Kidney capillary endothelial cell (primary cell): ENCODE data around the gene ST13.
"Not testable (repeated sequence)": the region's sequence is repeated elsewhere in the genome, so short reads cannot be mapped to it uniquely, and the experiment has no call there.

Experiments
- DNase-seq: peaks from one replicate; pipeline ENCODE4 v3.0.0-alpha.2; 2018; ENCODE audit warnings: low spot score

The ST13 gene

GRCh38 chr22:40856513-40857308, at the start of gene ST13, which contains the start of gene XPNPEP3:
Gene ST13, minus strand, starts transcription at chr22:40856639. Its CDS starts 99 bp downstream, at chr22:40856540.
Gene XPNPEP3, plus strand, starts transcription at chr22:40857148. Its CDS starts 34 bp downstream, at chr22:40857182.
- peak; percentile 91 for DNase-seq

DNA sequence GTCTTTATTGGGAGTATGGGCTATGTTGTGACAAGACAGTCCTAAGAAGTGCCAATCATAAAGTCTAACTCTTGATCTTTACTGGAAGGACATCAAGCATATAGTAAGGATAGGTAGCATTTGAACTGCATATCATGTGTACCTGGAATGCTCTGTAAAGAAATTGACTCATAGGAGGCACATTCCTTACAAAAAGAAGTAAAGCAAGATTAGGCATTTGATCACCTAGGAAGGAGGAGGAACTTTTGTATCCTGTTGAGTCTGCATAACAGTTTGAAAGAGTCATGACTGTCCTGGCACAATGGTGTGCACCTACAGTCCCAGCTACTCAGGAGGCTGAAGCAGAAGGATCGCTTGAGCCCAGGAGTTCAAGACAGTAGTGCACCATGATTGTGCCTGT, 47.7 kb upstream of the ST13 start:
- DNase-seq: no peak

GRCh38 chr22:40898850-40899357, 42.5 kb upstream of the ST13 start:
- DNase-seq: peak; percentile 53

DNA sequence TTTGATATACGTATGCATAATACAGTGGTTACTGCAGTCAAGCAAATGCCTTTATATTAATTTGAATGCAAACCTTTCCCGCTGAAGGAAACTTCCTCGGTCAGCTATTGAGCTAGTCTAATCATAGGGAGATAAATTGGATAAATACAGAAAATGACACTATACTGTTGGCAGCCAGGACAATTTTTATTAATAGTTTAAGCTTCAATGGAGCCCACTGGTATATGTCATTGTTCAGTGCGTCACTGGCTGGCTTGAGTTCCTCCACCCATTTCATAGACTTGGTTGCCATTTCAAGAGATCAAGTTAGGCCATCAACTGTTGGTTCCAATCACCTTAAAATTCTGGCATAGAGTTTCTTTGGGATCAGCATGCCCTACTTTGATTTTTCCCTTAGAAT, 38.0 kb upstream of the ST13 start:
- DNase-seq: no peak

- no peak for DNase-seq
These were observed 34.4 kb upstream of the ST13 start for GRCh38 chr22:40890881-40891280.

GRCh38 chr22:40889116-40889515, 32.7 kb upstream of the ST13 start:
- no peak for DNase-seq

DNA sequence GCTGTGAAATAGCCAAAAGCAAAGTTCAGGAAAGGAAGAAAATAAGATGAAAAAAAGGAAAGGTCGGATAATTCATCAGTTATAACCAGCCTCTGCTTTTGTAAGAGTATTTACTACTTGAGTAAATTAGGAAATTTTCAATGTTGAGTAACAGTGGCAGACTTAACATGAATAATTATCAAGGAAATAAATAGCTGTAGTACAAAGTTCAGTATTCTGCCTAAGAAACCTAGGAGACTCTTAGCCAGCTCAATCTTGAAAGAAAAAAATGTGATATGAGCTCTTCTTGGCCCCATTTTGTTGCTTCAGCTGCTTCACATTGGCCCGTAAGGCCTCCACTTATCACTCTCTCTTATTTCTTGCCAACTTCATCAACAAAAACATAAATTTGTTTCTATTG, 22.5 kb upstream of the ST13 start:
- no peak for DNase-seq

DNA sequence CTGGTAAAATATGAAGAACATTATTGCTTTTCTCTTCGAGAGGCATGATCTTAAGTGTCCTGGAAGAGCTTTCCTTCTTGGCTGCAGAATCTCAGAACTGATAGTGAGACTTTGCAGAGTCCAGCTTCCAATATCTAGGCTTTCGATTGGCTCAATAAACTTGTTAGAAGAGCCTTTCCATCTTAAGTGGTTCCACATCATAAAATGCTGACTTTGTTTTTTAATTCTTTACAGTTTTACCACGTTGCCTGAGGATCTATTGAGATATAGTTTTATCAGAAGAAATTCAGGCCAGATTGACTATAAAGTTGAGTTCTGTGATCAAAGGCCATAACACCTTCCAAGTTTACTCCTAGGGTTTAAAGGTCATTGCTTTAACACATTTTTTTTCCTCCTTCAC, 21.0 kb upstream of the ST13 start:
- DNase-seq: no peak

DNA sequence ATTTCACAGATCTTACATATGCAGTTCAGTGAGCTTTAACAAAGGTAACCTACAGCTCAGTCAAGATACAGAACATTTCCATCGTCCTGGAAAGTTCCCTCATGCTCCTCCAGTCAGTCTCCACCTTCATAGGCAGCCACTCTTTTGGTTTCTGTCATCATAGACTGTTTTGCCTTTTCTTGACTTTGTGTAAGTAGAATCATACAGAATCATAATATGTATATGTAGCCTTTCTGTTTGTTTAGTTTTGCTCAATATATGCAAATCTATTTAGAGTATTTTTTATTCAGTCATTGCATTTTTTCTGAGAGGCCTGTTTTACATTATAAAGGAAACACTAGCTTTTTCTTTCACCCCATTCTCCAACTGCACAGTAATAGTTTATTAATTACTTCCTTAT, 20.5 kb upstream of the ST13 start:
- no peak for DNase-seq

- no peak for DNase-seq
These were observed 18.7 kb upstream of the ST13 start for GRCh38 chr22:40875111-40875510.

- no peak for DNase-seq
These were observed 17.6 kb upstream of the ST13 start for GRCh38 chr22:40874016-40874415.

GRCh38 chr22:40868379-40868778, 11.9 kb upstream of the ST13 start:
- not testable (repeated sequence) for DNase-seq

- no peak for DNase-seq
These were observed 10.7 kb upstream of the ST13 start for GRCh38 chr22:40867109-40867508.

DNA sequence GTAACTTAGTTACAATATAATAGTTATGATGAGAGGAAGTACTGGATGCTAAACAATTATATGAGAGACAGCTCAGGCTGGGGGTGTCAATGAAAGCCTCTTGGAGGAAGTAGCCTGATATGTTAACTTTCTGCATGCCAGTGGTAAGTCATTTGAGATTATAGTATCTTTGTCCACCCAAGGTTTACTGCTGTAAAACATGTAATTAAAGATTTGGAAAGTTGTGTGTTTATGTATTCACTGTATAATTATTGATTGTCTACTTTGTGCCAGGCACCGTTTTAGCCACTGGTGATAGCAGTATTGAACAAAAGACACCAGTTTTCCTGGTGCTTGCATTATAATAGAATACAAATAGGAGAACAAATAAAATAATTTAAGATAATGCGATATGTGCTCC, 6.1 kb upstream of the ST13 start:
- DNase-seq: no peak

- no peak for DNase-seq
These were observed 5.6 kb upstream of the ST13 start, which contains the start of gene DNAJB7 for GRCh38 chr22:40862013-40862412. Gene DNAJB7, minus strand, starts transcription at chr22:40862113. Its CDS starts 119 bp downstream, at chr22:40861994.

- no peak for DNase-seq
These were observed 943 bp upstream of the ST13 start for GRCh38 chr22:40857309-40857855.

DNA sequence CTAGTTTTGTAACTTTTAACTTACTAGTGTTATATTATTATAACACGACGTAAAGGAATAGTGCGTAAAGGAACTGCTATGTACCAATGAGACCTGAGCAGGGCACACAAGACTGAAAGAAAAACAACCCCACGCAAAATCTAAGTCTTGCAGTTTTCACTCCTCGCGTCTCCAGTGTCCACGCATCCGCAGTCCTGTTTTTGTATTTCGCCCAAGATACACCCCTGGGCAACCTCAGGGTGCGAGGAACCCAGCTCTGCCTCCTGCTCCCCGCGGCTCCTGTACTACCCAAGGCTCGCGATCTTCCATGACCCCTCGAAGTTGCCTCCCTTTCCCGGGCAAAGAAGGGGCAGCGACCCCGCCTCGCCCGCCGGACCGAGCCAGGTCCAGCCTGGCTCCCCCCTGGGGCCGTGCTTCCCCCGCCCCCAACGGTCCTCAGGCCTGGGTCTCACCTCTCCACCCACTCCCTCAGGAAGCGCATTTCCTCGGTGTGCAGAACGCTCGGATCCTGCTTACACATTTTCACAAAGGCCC, 393 bp downstream of the ST13 start:
- peak; percentile 19 for DNase-seq

DNA sequence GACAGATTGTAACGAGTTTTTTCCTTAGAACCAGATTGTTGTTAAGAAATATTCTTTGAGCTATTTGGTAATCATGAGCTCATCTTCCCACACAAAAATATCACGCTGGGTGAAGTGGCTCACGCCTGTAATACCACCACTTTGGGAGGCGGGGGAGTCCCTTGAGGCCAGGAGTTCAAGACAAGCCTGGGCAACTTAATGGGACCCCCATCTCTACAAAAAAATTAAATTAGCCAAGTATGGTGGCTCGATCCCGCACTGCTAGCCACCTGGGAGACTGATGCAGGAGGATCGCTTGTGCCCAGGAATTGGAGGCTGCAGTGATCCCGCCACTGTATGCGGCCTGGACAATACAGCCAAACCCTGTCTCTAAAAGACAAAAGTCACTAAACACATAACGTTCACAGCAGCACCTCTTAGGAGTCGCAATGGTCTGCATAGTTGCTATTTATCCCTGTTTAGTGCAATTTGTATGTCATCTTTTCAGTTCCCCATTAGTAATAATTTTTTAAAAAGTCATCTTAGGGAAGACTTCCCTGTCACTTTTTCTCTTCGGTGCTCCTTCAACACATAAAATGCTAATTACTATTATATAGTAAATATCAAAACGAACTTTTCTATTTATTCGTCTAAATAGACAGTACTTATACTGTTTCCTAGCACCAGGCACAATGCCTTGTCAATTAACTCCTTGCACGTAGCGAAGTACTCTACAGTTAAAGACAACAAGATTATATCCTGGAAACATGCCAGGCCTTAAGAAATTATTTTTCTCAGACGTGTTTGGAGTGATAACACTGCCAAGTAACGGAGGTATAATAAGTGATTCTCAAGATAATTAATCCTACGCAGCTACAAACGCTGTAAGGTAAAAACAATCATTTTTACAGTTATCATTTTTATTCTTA, 1.1 kb downstream of the ST13 start:
- no peak for DNase-seq

DNA sequence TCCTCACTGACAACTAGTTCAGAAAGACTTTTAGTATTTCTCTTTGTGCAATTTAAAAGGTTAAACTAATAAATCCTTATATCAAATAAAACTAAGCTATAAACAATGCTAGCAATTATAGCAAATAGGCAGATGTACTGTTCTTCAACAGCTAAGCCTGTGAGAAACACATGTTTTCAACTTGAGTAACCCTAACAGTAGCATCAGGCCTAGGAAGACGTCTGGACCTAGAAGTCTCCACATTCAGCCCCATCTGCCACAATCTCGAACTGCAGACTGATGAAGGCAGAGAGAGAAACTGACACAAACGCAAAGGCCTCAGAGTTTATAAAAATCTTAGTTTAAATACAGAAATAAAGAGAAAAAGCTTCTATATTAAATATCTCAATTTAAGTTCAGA, 2.5 kb downstream of the ST13 start:
- DNase-seq: no peak

GRCh38 chr22:40853333-40853732, 3.1 kb downstream of the ST13 start:
- DNase-seq: no peak

- DNase-seq: not testable (repeated sequence)
These were observed 10.6 kb downstream of the ST13 start for GRCh38 chr22:40845816-40846215.

DNA sequence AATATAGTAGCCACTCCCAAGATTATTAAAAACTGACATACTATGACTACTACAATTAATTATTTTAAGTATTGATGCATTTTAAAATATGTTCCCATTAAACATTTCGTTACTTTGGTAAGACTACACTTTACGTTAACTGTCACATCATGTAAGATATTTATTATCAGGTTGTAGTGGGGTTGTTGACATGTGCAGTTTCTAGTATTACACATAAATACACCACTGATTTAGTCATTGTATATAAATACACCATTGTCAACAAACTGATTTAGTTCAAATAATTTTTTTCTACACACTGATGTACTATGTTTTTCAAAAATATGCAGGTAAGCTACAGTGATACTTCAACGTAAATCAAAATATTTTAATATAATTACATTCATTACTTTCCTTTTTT, 11.5 kb downstream of the ST13 start:
- DNase-seq: no peak
